HepG2 (cell line): ENCODE results near the gene TMEM11. TPM values are rescaled to one million over a fixed set of nuclear protein-coding genes. Genes with fewer than 3 reads are reported as not detected.

Experiments
- E2F1 ChIP-seq: sonication (generic); formaldehyde crosslinking; IDR thresholded peaks from 2 replicates; pipeline ENCODE4 v1.5.0; 2020; ENCODE audit warnings: missing genetic modification reagents
- FOXA1 ChIP-seq, 2 experiments: fragments of 450-650 bp in 1 of 2; sonication (generic) in 1 of 2; formaldehyde crosslinking in 1 of 2; IDR thresholded peaks; 2 replicates each; pipeline versions ENCODE4 v1.4.0 to v1.6.1; 2016 to 2020; ENCODE audit warnings: missing genetic modification reagents in 1 of 2
- RBAK ChIP-seq: sonication (generic); formaldehyde crosslinking; IDR thresholded peaks from 2 replicates; pipeline ENCODE4 v1.5.1; 2020; ENCODE audit warnings: mild to moderate bottlenecking, missing genetic modification reagents
- UBTF ChIP-seq: sonication (generic); formaldehyde crosslinking; IDR thresholded peaks from 2 replicates; pipeline ENCODE4 v1.4.0; 2020; ENCODE audit warnings: mild to moderate bottlenecking, missing genetic modification reagents
- ZFP41 ChIP-seq: sonication (generic); formaldehyde crosslinking; IDR thresholded peaks from 2 replicates; pipeline ENCODE4 v1.4.0; 2020; ENCODE audit warnings: mild to moderate bottlenecking, missing genetic modification reagents, borderline replicate concordance
- ZFP82 ChIP-seq: sonication (generic); formaldehyde crosslinking; IDR thresholded peaks from 2 replicates; pipeline ENCODE4 v1.5.1; 2020; ENCODE audit warnings: mild to moderate bottlenecking, missing genetic modification reagents, borderline replicate concordance
- ZFYVE20 ChIP-seq: sonication (generic); formaldehyde crosslinking; IDR thresholded peaks from 2 replicates; pipeline ENCODE4 v1.8.0; 2023; ENCODE audit warnings: low read depth, mild to moderate bottlenecking, moderate library complexity, missing genetic modification reagents, borderline replicate concordance
- ZMYM2 ChIP-seq: sonication (generic); formaldehyde crosslinking; IDR thresholded peaks from 2 replicates; pipeline ENCODE4 v1.8.0; 2022; ENCODE audit warnings: mild to moderate bottlenecking, missing genetic modification reagents
- ZNF335 ChIP-seq: sonication (generic); formaldehyde crosslinking; IDR thresholded peaks from 2 replicates; pipeline ENCODE4 v1.4.0; 2020; ENCODE audit warnings: missing genetic modification reagents
- ZNF510 ChIP-seq: sonication (generic); formaldehyde crosslinking; IDR thresholded peaks from 2 replicates; pipeline ENCODE4 v1.4.0; 2020; ENCODE audit warnings: low read depth, mild to moderate bottlenecking, missing genetic modification reagents
- ZNF512B ChIP-seq: sonication (generic); formaldehyde crosslinking; IDR thresholded peaks from 2 replicates; pipeline ENCODE4 v1.5.1; 2020; ENCODE audit warnings: missing genetic modification reagents, mild to moderate bottlenecking, borderline replicate concordance
- ZNF558 ChIP-seq: sonication (generic); formaldehyde crosslinking; IDR thresholded peaks from 2 replicates; pipeline ENCODE4 v1.9.0; 2022; ENCODE audit warnings: mild to moderate bottlenecking, missing genetic modification reagents, borderline replicate concordance
- ZNF691 ChIP-seq: sonication (generic); formaldehyde crosslinking; IDR thresholded peaks from 2 replicates; pipeline ENCODE4 v1.4.0; 2020; ENCODE audit warnings: missing genetic modification reagents, low read depth, mild to moderate bottlenecking, borderline replicate concordance
- ZNF703 ChIP-seq: sonication (generic); formaldehyde crosslinking; IDR thresholded peaks from 2 replicates; pipeline ENCODE4 v1.5.1; 2020; ENCODE audit warnings: missing genetic modification reagents, mild to moderate bottlenecking, moderate library complexity, borderline replicate concordance
- polyA plus RNA-seq, 8 experiments: library from polyadenylated mRNA; depleted of rRNA in 3 of 8; stranded (reverse) in 7 of 8; unstranded in 1 of 8; fragments of >200 nt; fragmentation: Illumina TruSeq in 4 of 8; extraction: Trizol in 4 of 8; gene quantifications; 2 replicates each; pipeline versions ENCODE4 v1.2.1 to v1.2.3, GENCODE V29; 2011 to 2016; ENCODE audit warnings: low read depth in 4 of 8, missing spikeins in 1 of 8, mixed read lengths in 1 of 8; ENCODE audit not compliant: insufficient read depth in 1 of 8
- total RNA-seq, 5 experiments: library from RNA; depleted of rRNA; stranded (reverse); fragments of >200 nt; fragmentation: Illumina TruSeq; extraction: Trizol; gene quantifications; 2 replicates each; pipeline ENCODE4 v1.2.3, GENCODE V29; 2016; ENCODE audit warnings: low read depth in 1 of 5
- TF ChIP-seq, protein P1 (sequence below): sonication (generic); formaldehyde crosslinking; IDR thresholded peaks from 2 replicates; pipeline ENCODE4 v1.4.0; 2020; ENCODE audit warnings: missing genetic modification reagents
- TF ChIP-seq, protein P2 (sequence below): sonication (generic); formaldehyde crosslinking; IDR thresholded peaks from 2 replicates; pipeline ENCODE4 v1.8.0; 2022; ENCODE audit warnings: missing genetic modification reagents, low read depth, mild to moderate bottlenecking, borderline replicate concordance

Gene TMEM11
- total and polyA plus RNA-seq, 2 of the 13 experiments (the other 11 are each of a cell fraction or from before 2014, with no cell fraction given) = 18.7 to 35.0 TPM

GRCh38 chr17:21214015-21214776 is at the start of gene TMEM11 (continued):
- no peak for TF ChIP-seq ZNF512B (CRISPR knock-in tag)
- TF ChIP-seq ZNF691 (CRISPR knock-in tag) = 0 out of 2 replicates have a peak, but pooled peaks have one; percentile 32
- TF ChIP-seq UBTF (CRISPR knock-in tag) = peak; percentile 61; the same call in 1 of the 2 replicates
- TF ChIP-seq ZMYM2 = 0 out of 2 replicates have a peak, but pooled peaks have one; percentile 37
- no peak for TF ChIP-seq FOXA1 (IDR thresholded peaks at IDR 0.05)
- no peak; the same call in 1 of the 2 replicates for TF ChIP-seq FOXA1 (CRISPR knock-in tag; IDR thresholded peaks at IDR 0.05)
- TF ChIP-seq ZFP82 = peak; percentile 92; the same call in 1 of the 2 replicates
- no peak for TF ChIP-seq ZFP41
- TF ChIP-seq RBAK (CRISPR knock-in tag) = no peak
- peak; percentile 84 for TF ChIP-seq E2F1
- peak; percentile 50; the same call in 1 of the 2 replicates for TF ChIP-seq ZNF335 (CRISPR knock-in tag)
- TF ChIP-seq ZFYVE20 (CRISPR knock-in tag) = 0 out of 2 replicates have a peak, but pooled peaks have one; percentile 18
- TF ChIP-seq, protein P1, sequence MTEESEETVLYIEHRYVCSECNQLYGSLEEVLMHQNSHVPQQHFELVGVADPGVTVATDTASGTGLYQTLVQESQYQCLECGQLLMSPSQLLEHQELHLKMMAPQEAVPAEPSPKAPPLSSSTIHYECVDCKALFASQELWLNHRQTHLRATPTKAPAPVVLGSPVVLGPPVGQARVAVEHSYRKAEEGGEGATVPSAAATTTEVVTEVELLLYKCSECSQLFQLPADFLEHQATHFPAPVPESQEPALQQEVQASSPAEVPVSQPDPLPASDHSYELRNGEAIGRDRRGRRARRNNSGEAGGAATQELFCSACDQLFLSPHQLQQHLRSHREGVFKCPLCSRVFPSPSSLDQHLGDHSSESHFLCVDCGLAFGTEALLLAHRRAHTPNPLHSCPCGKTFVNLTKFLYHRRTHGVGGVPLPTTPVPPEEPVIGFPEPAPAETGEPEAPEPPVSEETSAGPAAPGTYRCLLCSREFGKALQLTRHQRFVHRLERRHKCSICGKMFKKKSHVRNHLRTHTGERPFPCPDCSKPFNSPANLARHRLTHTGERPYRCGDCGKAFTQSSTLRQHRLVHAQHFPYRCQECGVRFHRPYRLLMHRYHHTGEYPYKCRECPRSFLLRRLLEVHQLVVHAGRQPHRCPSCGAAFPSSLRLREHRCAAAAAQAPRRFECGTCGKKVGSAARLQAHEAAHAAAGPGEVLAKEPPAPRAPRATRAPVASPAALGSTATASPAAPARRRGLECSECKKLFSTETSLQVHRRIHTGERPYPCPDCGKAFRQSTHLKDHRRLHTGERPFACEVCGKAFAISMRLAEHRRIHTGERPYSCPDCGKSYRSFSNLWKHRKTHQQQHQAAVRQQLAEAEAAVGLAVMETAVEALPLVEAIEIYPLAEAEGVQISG = peak; percentile 81
- peak; percentile 87; the same call in 1 of the 2 replicates for TF ChIP-seq ZNF510 (CRISPR knock-in tag)
- TF ChIP-seq, protein P2, sequence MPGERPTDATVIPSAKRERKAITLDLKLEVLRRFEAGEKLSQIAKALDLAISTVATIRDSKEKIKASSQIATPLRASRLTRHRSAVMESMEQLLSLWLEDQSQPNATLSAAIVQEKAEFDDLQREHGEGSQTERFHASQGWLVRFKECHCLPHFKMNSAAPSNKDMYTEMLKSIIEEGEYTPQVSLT = no peak
- TF ChIP-seq ZNF558 (CRISPR knock-in tag) = peak; percentile 90; the same call in 1 of the 2 replicates
- TF ChIP-seq ZNF703 (CRISPR knock-in tag) = peak; percentile 34; the same call in 1 of the 2 replicates
